ENCODE results near the gene UNC5A. TPM values are rescaled to one million over a fixed set of nuclear protein-coding genes. Genes with fewer than 3 reads are reported as not detected.

Gene UNC5A
- total RNA-seq, 1 donor from 2014 or later: 1.1 TPM

DNA sequence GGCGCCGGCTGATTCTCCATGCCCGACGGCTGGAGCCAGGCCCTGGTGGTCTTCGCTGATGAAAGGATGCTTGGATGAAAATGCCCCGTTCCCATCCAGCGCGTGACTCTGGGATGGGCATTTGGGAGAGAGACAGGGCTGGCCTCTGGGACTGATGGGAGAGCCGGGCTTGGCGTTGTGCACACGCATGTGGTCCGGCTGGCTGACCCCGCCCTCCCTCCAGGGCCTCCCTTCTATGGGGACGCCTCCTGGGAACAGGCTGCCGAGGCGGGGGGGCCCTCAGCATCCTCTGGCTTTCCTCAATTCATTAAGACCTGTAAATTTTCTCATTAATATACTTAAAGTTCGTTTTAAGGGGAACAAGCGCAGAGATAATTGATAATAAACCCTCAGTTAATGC is 36.8 kb downstream of the UNC5A start:
- Histone ChIP-seq H3K36me3 (ENCODE audit: control insufficient read depth, insufficient read depth, low read length) (no peaks in the 10 kb centered on the region), H3K4me3 (ENCODE audit: low read depth, low read length) (no peak overlapping the region), H3K27me3 (ENCODE audit: control insufficient read depth, insufficient read depth, low read length) (peaks cover 14% of the 10 kb centered on the region)
- no peak for TF ChIP-seq CTCF (IDR thresholded peaks at IDR 0.05; ENCODE audit: insufficient read depth, low read length, poor library complexity, severe bottlenecking)
- DNase-seq (ENCODE audit: low read depth): no peak

DNA sequence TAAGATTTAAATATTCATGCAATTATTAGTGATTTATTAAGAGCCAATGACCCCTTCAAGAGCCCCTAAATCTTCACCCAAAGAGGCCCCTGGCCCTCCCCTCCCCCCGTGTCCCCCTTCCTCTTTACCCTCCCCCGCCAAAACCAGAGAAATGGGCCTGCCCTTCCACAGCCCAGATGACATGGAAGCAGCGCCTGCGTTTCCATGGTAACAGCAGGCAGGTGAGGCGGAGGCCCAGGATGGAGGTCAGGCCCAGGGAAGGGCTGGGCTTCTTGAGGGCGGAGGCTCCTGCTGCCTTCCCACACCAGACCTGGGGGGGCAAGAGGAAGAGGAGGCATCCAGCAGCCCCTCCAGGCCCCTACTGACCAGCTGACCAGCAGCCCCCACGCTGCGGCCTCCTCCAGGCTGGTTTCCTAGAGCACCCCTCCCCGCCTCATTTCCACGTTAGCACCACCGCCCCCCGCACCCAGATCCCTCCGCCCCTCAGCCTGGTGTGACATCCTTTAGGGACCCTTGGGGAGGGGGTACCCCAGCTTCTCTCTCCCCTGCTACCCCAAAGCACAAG is 37.4 kb downstream of the UNC5A start:
- Histone ChIP-seq H3K4me3 (ENCODE audit: low read depth, low read length) (no peak overlapping the region), H3K27me3 (ENCODE audit: control insufficient read depth, insufficient read depth, low read length) (peaks cover 15% of the 10 kb centered on the region), H3K36me3 (ENCODE audit: control insufficient read depth, insufficient read depth, low read length) (no peaks in the 10 kb centered on the region)
- TF ChIP-seq CTCF (IDR thresholded peaks at IDR 0.05; ENCODE audit: insufficient read depth, low read length, poor library complexity, severe bottlenecking): no peak
- DNase-seq (ENCODE audit: low read depth): no peak

DNA sequence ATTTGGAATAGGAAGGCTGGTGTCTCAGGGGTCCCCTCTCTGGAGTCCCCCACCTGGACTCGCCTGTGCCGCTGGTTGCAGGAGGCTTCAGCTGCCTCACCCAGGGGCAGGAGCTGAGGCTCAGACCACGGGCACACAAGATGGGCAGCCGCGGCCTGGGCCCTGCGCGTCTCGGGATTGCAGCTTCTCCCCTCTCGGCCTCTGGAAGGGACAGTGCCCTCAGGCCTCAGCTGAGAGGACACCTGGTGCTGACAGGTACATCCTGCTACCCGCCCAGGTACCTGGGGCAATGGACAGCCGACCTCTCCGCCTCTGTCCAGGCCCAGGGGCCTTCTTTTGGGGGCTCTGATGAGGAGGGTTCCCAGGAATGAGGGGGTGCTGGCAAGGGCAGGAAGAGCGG is 38.3 kb downstream of the UNC5A start:
- peaks cover 19% of the 10 kb centered on the region for H3K27me3 ChIP-seq (ENCODE audit: control insufficient read depth, insufficient read depth, low read length)
- no peak overlapping the region for H3K4me3 ChIP-seq (ENCODE audit: low read depth, low read length)
- no peaks in the 10 kb centered on the region for H3K36me3 ChIP-seq (ENCODE audit: control insufficient read depth, insufficient read depth, low read length)
- no peak for DNase-seq (ENCODE audit: low read depth)
- no peak for TF ChIP-seq CTCF (IDR thresholded peaks at IDR 0.05; ENCODE audit: insufficient read depth, low read length, poor library complexity, severe bottlenecking)

- Histone ChIP-seq H3K36me3 (ENCODE audit: control insufficient read depth, insufficient read depth, low read length) (no peaks in the 10 kb centered on the region), H3K27me3 (ENCODE audit: control insufficient read depth, insufficient read depth, low read length) (peaks cover 18% of the 10 kb centered on the region), H3K4me3 (ENCODE audit: low read depth, low read length) (no peak overlapping the region)
- no peak for DNase-seq (ENCODE audit: low read depth)
- TF ChIP-seq CTCF (IDR thresholded peaks at IDR 0.05; ENCODE audit: insufficient read depth, low read length, poor library complexity, severe bottlenecking): no peak
These were observed 39.4 kb downstream of the UNC5A start for GRCh38 chr5:176849611-176850227.

GRCh38 chr5:176850371-176851245 is 40.2 kb downstream of the UNC5A start:
- no peak for TF ChIP-seq CTCF (IDR thresholded peaks at IDR 0.05; ENCODE audit: insufficient read depth, low read length, poor library complexity, severe bottlenecking)
- no peak for DNase-seq (ENCODE audit: low read depth)
- Histone ChIP-seq H3K36me3 (ENCODE audit: control insufficient read depth, insufficient read depth, low read length) (no peaks in the 10 kb centered on the region), H3K27me3 (ENCODE audit: control insufficient read depth, insufficient read depth, low read length) (peaks cover 21% of the 10 kb centered on the region), H3K4me3 (ENCODE audit: low read depth, low read length) (no peak overlapping the region)
